GM12878 (cell line): ENCODE data around the gene NAT8. TPM values are rescaled to one million over a fixed set of nuclear protein-coding genes. Genes with fewer than 3 reads are reported as not detected.

Source experiments
- ATAC-seq: fragments of 200-7000 bp; cut with Tn5 transposase; 3 replicates; pipeline ENCODE4 v1.9.1; 2020; ENCODE audit warnings: mild to moderate bottlenecking, moderate library complexity
- BruUV-seq: library from RNA; stranded (reverse); fragments of 400-500 nt; replicated peaks from 2 replicates; lab custom pipeline; 2021; lab: Mats Ljungman, UMichigan
- CTCF ChIA-PET: fragments of 300-600 bp; sonication (Branson Sonifier 250); formaldehyde crosslinking; extraction: SDS; loops from one replicate; lab custom pipeline; 2021; ENCODE audit warnings: inconsistent platforms; lab: Yijun Ruan, JAX
- POLR2A ChIA-PET: fragments of 350-600 bp; formaldehyde crosslinking; extraction: SDS; loops from one replicate; lab custom pipeline; 2021; ENCODE audit warnings: inconsistent platforms; lab: Charles Lee
- RAD21 ChIA-PET: fragments of 300-600 bp; sonication (Branson Sonifier 250); formaldehyde crosslinking; loops from one replicate; lab custom pipeline; 2023; ENCODE audit warnings: antibody characterized with exemption; ENCODE audit not compliant: unreplicated experiment; lab: Charles Lee
- SMC1A ChIA-PET: fragments of 300-600 bp; sonication (Branson Sonifier 250); formaldehyde crosslinking; loops from one replicate; lab custom pipeline; 2023; ENCODE audit not compliant: unreplicated experiment, uncharacterized antibody; lab: Charles Lee
- DNase-seq: peaks from one replicate; pipeline ENCODE4 v3.0.0-alpha.2; 2011; ENCODE audit warnings: low read depth, low spot score
- FAIRE-seq: peaks from 3 replicates; lab custom pipeline; 2011; peaks lifted over from hg19 to GRCh38; lab: Jason Lieb, UNC
- H2AFZ ChIP-seq: 2 replicates; pipeline ENCODE4 v1.6.0; 2011; ENCODE audit warnings: low read depth, low read length, control low read depth; ENCODE audit not compliant: control insufficient read depth
- H3K27ac ChIP-seq: 2 replicates; pipeline ENCODE4 v1.5.1; 2011; ENCODE audit warnings: control low read depth; ENCODE audit not compliant: control insufficient read depth, insufficient read depth
- H3K27me3 ChIP-seq, 2 experiments: replicated peaks in 1 of 2; 2 replicates each; pipeline versions ENCODE4 v1.6.0 to v1.6.1; 2011; ENCODE audit warnings: low read length in 1 of 2; ENCODE audit not compliant: control insufficient read depth in 2 of 2, insufficient read depth in 2 of 2
- H3K36me3 ChIP-seq, 2 experiments: 2 replicates each; pipeline ENCODE4 v1.5.1; 2011; ENCODE audit warnings: low read length in 1 of 2; ENCODE audit not compliant: control insufficient read depth in 2 of 2, insufficient read depth in 2 of 2
- H3K4me1 ChIP-seq: 2 replicates; pipeline ENCODE4 v1.6.1; 2011; ENCODE audit warnings: mild to moderate bottlenecking, low read length, moderate library complexity, mixed read lengths; ENCODE audit not compliant: control insufficient read depth, insufficient read depth
- H3K4me2 ChIP-seq: 2 replicates; pipeline ENCODE4 v1.6.0; 2011; ENCODE audit warnings: control low read depth; ENCODE audit not compliant: control insufficient read depth, insufficient read depth
- H3K4me3 ChIP-seq: fragments of 200-600 bp; sonication (generic); 2 replicates; pipeline ENCODE4 v1.5.1; 2016
- H3K79me2 ChIP-seq: 2 replicates; pipeline ENCODE4 v1.6.0; 2011; ENCODE audit warnings: low read length; ENCODE audit not compliant: control insufficient read depth, insufficient read depth
- H3K9ac ChIP-seq: 2 replicates; pipeline ENCODE4 v1.8.0; 2011; ENCODE audit warnings: low read length, control low read depth, mixed read lengths; ENCODE audit not compliant: control insufficient read depth, insufficient read depth
- H3K9me3 ChIP-seq: replicated peaks from 3 replicates; pipeline ENCODE4 v1.5.1; 2011; ENCODE audit warnings: mild to moderate bottlenecking, low read length; ENCODE audit not compliant: control insufficient read depth, insufficient read depth
- H4K20me1 ChIP-seq: 2 replicates; pipeline ENCODE4 v1.6.0; 2011; ENCODE audit not compliant: control insufficient read depth, insufficient read depth
- DPF2 ChIP-seq: fragments of 450-650 bp; IDR thresholded peaks from 2 replicates; pipeline ENCODE4 v1.6.1; 2017; ENCODE audit warnings: mild to moderate bottlenecking
- EP300 ChIP-seq, 2 experiments: fragments of 150-350 bp in 1 of 2; IDR thresholded peaks; 2 replicates each; pipeline ENCODE4 v1.6.1; 2011 to 2012; ENCODE audit warnings: low read depth in 2 of 2, low read length in 2 of 2, borderline replicate concordance in 1 of 2, improper control_type of control experiment in 1 of 2, inconsistent platforms in 1 of 2; ENCODE audit not compliant: control insufficient read depth in 1 of 2
- ESRRA ChIP-seq: IDR thresholded peaks from 2 replicates; pipeline ENCODE4 v1.6.1; 2012; ENCODE audit warnings: mild to moderate bottlenecking, low read length, improper control_type of control experiment
- HDAC2 ChIP-seq: fragments of 200-600 bp; sonication (generic); IDR thresholded peaks from 2 replicates; pipeline ENCODE4 v1.6.1; 2017
- IRF3 ChIP-seq: fragments of 450-650 bp; IDR thresholded peaks from 2 replicates; pipeline ENCODE4 v1.6.1; 2014; ENCODE audit warnings: mild to moderate bottlenecking
- KDM1A ChIP-seq: fragments of 200-600 bp; sonication (generic); IDR thresholded peaks from 2 replicates; pipeline ENCODE4 v1.6.1; 2016; ENCODE audit warnings: borderline replicate concordance
- NFIC ChIP-seq: IDR thresholded peaks from 2 replicates; pipeline ENCODE4 v1.6.1; 2012; ENCODE audit warnings: low read depth, mild to moderate bottlenecking, inconsistent platforms, low read length, moderate library complexity
- POLR2AphosphoS5 ChIP-seq: IDR thresholded peaks from 2 replicates; pipeline ENCODE4 v1.6.1; 2011; ENCODE audit warnings: mild to moderate bottlenecking, low read length, inconsistent platforms
- ZBED1 ChIP-seq: IDR thresholded peaks from 2 replicates; pipeline ENCODE4 v1.6.1; 2016; ENCODE audit warnings: borderline replicate concordance
- ZBTB11 ChIP-seq: fragments of 450-650 bp; formaldehyde crosslinking; IDR thresholded peaks from 2 replicates; pipeline ENCODE4 v1.5.0; 2022; ENCODE audit warnings: mild to moderate bottlenecking, missing genetic modification characterization
- ZBTB33 ChIP-seq: fragments of 450-650 bp; IDR thresholded peaks from 2 replicates; pipeline ENCODE4 v1.6.1; 2017; ENCODE audit warnings: mild to moderate bottlenecking
- in situ Hi-C: fragments of 300-500 bp; cut with MboI; formaldehyde crosslinking; loops from 9 replicates; pipeline ENCODE4 v1.14.3; 2018; ENCODE audit warnings: mixed read lengths
- intact Hi-C: fragments of 100-400 bp; cut with micrococcal nuclease; formaldehyde crosslinking; loops from one replicate; pipeline ENCODE4 v1.14.2; 2022; ENCODE audit not compliant: unreplicated experiment
- polyA plus RNA-seq, 11 experiments: library from polyadenylated mRNA; depleted of rRNA in 4 of 11; unstranded in 6 of 11; stranded (reverse) in 5 of 11; fragments of >200 nt; fragmentation: Nextera tagmentation in 4 of 11; fragmentation: Illumina TruSeq in 1 of 11; extraction: Ambion mirVana in 4 of 11; extraction: Trizol in 1 of 11; gene quantifications; 1 replicate in 1 of 11; 2 replicates in 10 of 11; pipeline versions ENCODE4 v1.2.1 to v1.2.3, GENCODE V29; 2011 to 2016; ENCODE audit warnings: inconsistent platforms in 2 of 11, missing spikeins in 2 of 11, low read depth in 1 of 11
- total RNA-seq, 4 experiments: library from RNA; depleted of rRNA in 3 of 4; stranded (reverse); fragments of >200 nt in 3 of 4; fragmentation: Illumina TruSeq in 1 of 4; extraction: Trizol in 1 of 4; gene quantifications; 2 replicates each; pipeline versions ENCODE4 v1.2.1 to v1.2.3, GENCODE V29; 2013 to 2021
- TF ChIP-seq, protein P1 (sequence below): IDR thresholded peaks from 2 replicates; pipeline ENCODE4 v1.6.1; 2012; ENCODE audit warnings: low read length, inconsistent platforms
- TF ChIP-seq, protein P2 (sequence below): fragments of 450-650 bp; IDR thresholded peaks from 2 replicates; pipeline ENCODE4 v1.6.1; 2017; ENCODE audit warnings: mild to moderate bottlenecking, moderate library complexity

The NAT8 gene
- total and polyA plus RNA-seq, 10 of the 15 experiments (the other 5 are each of a cell fraction or from before 2014, with no cell fraction given) = not detected

DNA sequence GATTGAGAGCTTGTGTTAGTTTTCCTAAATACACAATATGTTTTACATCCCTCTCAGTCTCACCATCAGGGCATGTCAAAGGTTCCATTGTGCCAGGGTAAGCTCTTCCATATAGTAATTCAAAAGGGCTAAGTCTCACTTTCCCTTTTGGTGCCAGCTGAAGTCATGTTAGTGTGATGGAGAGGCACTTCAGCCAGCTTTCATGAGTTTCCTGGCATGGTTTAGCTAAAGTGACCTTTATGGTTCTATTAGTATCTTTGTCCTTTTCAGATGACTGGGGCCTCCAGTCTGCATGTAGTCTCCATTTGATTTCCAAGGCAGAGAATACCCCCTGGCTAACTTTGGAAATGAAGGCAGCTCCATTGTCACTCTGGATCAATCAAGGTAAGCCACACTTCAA, 27.2 kb downstream of the NAT8 start:
- POLR2A ChIA-PET = interaction anchor here (0.9 kb wide), 1 partner anchor 586 kb away, joined by 3 read pairs; no protein-coding TSS in a partner anchor
- TF ChIP-seq, protein P1, sequence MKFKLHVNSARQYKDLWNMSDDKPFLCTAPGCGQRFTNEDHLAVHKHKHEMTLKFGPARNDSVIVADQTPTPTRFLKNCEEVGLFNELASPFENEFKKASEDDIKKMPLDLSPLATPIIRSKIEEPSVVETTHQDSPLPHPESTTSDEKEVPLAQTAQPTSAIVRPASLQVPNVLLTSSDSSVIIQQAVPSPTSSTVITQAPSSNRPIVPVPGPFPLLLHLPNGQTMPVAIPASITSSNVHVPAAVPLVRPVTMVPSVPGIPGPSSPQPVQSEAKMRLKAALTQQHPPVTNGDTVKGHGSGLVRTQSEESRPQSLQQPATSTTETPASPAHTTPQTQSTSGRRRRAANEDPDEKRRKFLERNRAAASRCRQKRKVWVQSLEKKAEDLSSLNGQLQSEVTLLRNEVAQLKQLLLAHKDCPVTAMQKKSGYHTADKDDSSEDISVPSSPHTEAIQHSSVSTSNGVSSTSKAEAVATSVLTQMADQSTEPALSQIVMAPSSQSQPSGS = no peak
- no peak for TF ChIP-seq KDM1A
- no peak for TF ChIP-seq DPF2
- no peak for TF ChIP-seq ZBTB33
- no peak for TF ChIP-seq HDAC2
- no peak for TF ChIP-seq ESRRA
- no peak for TF ChIP-seq EP300 (IDR thresholded peaks at IDR 0.05; ENCODE audit: borderline replicate concordance in 1 of 2, control insufficient read depth in 1 of 2, low read depth in 2 of 2, low read length in 2 of 2)
- TF ChIP-seq, protein P2, sequence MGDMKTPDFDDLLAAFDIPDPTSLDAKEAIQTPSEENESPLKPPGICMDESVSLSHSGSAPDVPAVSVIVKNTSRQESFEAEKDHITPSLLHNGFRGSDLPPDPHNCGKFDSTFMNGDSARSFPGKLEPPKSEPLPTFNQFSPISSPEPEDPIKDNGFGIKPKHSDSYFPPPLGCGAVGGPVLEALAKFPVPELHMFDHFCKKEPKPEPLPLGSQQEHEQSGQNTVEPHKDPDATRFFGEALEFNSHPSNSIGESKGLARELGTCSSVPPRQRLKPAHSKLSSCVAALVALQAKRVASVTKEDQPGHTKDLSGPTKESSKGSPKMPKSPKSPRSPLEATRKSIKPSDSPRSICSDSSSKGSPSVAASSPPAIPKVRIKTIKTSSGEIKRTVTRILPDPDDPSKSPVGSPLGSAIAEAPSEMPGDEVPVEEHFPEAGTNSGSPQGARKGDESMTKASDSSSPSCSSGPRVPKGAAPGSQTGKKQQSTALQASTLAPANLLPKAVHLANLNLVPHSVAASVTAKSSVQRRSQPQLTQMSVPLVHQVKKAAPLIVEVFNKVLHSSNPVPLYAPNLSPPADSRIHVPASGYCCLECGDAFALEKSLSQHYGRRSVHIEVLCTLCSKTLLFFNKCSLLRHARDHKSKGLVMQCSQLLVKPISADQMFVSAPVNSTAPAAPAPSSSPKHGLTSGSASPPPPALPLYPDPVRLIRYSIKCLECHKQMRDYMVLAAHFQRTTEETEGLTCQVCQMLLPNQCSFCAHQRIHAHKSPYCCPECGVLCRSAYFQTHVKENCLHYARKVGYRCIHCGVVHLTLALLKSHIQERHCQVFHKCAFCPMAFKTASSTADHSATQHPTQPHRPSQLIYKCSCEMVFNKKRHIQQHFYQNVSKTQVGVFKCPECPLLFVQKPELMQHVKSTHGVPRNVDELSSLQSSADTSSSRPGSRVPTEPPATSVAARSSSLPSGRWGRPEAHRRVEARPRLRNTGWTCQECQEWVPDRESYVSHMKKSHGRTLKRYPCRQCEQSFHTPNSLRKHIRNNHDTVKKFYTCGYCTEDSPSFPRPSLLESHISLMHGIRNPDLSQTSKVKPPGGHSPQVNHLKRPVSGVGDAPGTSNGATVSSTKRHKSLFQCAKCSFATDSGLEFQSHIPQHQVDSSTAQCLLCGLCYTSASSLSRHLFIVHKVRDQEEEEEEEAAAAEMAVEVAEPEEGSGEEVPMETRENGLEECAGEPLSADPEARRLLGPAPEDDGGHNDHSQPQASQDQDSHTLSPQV = no peak
- no peak for TF ChIP-seq NFIC
- TF ChIP-seq POLR2AphosphoS5 = no peak
- TF ChIP-seq ZBED1 = no peak
- TF ChIP-seq ZBTB11 (CRISPR knock-in tag) = no peak
- no peak for TF ChIP-seq IRF3

More for the DNA sequence above, 27.2 kb downstream of the NAT8 start:
- H3K9ac ChIP-seq = no peak overlapping the region
- DNase-seq = no peak
- RAD21 ChIA-PET = no interaction called here
- H3K36me3 ChIP-seq = no peaks in the 10 kb centered on the region; a peak in 1 of 4 replicates
- intact Hi-C loops = no loop called here
- H3K4me1 ChIP-seq = peaks cover 4% of the 10 kb centered on the region
- H3K27ac ChIP-seq = no peak overlapping the region
- BruUV-seq = no TSS peak
- H3K9me3 ChIP-seq = no peaks in the 10 kb centered on the region
- no peaks in the 10 kb centered on the region for H3K79me2 ChIP-seq
- H2AFZ ChIP-seq = no peak overlapping the region
- in situ Hi-C loops = no loop called here
- H3K4me2 ChIP-seq = no peak overlapping the region
- no peaks in the 10 kb centered on the region for H3K27me3 ChIP-seq
- no peak overlapping the region for H3K4me3 ChIP-seq
- H4K20me1 ChIP-seq = no peaks in the 10 kb centered on the region
- SMC1A ChIA-PET = interaction anchor here (0.8 to 1.3 kb wide), 3 partner anchors 9 to 37 kb away, joined by 3 read pairs; no protein-coding TSS in a partner anchor
- FAIRE-seq = no peak
- CTCF ChIA-PET = interaction anchor here (0.5 to 1.6 kb wide), 2 partner anchors 8 to 210 kb away, joined by 3 to 4 read pairs; no protein-coding TSS in a partner anchor
- ATAC-seq = no peak
